ENCODE results near the gene SMIM12. TPM values are rescaled to one million over a fixed set of nuclear protein-coding genes. Genes with fewer than 3 reads are reported as not detected.

SMIM12 gene
- total RNA-seq, 6 experiments from 2014 or later, result 42.0 to 53.6 (median 45.6) TPM

DNA sequence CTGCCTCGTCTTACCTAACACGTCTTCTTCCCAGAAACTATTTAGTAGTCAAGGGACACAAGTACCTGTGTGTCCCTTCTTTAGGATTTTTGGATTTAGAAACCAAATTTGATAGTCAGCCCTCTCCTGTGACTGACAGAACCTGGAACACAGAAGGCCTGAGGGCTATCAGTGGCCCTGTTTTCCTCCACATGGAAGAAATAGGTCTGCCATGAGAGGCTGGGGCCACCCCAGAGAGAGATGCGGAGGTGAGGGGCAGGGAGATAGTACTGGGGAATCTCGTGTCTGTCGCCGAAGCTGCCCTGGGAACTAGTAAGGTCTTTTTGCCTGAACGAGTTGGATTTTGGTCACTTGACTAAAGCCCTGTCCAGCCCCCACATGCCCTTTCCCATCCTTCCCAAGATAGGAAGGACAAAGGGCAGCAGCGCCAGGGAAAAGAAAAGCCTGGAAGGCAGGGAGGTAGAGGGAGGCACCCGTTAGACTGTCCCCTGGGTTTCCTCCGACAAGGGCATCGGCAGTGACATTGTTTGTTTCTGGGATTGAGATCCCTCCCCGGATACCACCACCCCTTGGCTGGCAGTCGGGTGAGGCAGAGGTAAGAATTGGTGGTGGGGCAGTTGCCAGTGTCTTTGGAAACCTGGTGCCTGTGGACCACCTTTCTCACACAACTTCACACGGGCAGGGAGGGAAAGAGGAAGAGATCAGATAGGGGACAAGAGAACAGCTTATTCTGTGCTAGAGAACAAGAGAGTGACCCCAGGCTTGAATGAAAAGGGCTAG, 19.8 kb downstream of the SMIM12 start:
- Mint-ChIP-seq H3K4me3 (no peak overlapping the region), H3K4me1 (ENCODE audit: low read depth) (peaks cover 31% of the 10 kb centered on the region), H3K27ac (no peak overlapping the region), H3K36me3 (ENCODE audit: low read depth) (no peaks in the 10 kb centered on the region), H3K27me3 (ENCODE audit: insufficient read depth) (no peaks in the 10 kb centered on the region; the same call in 1 of the 2 replicates), H3K9me3 (no peaks in the 10 kb centered on the region)
- DNase-seq, result no peak
- TF ChIP-seq, protein P1, sequence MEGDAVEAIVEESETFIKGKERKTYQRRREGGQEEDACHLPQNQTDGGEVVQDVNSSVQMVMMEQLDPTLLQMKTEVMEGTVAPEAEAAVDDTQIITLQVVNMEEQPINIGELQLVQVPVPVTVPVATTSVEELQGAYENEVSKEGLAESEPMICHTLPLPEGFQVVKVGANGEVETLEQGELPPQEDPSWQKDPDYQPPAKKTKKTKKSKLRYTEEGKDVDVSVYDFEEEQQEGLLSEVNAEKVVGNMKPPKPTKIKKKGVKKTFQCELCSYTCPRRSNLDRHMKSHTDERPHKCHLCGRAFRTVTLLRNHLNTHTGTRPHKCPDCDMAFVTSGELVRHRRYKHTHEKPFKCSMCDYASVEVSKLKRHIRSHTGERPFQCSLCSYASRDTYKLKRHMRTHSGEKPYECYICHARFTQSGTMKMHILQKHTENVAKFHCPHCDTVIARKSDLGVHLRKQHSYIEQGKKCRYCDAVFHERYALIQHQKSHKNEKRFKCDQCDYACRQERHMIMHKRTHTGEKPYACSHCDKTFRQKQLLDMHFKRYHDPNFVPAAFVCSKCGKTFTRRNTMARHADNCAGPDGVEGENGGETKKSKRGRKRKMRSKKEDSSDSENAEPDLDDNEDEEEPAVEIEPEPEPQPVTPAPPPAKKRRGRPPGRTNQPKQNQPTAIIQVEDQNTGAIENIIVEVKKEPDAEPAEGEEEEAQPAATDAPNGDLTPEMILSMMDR (IDR thresholded peaks at IDR 0.05), result no peak

DNA sequence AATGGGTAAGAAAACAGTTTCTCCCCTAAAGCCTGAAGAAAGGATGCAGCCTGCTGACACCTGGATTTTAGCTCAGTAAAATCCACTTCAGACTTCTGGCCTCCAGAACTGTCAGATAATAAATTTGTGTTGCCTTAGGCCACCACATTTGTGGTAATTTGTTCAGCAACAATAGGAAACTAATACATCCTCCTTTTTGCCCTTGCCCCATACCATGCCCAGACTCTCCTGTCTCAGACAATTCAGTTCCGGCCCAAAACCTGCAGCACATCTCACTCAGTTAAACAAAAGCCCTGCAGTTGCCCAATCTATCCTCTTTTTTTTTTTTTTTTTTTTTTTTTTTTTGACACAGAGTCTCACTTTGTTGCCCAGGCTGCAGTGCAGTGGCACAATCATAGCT, 25.8 kb downstream of the SMIM12 start:
- Mint-ChIP-seq H3K4me3 (no peak overlapping the region), H3K36me3 (ENCODE audit: low read depth) (no peaks in the 10 kb centered on the region), H3K9me3 (no peaks in the 10 kb centered on the region), H3K27ac (no peak overlapping the region), H3K27me3 (ENCODE audit: insufficient read depth) (no peaks in the 10 kb centered on the region; the same call in 1 of the 2 replicates), H3K4me1 (ENCODE audit: low read depth) (peaks cover 10% of the 10 kb centered on the region)
- DNase-seq, result no peak
- TF ChIP-seq, protein P1 (IDR thresholded peaks at IDR 0.05), result no peak

DNA sequence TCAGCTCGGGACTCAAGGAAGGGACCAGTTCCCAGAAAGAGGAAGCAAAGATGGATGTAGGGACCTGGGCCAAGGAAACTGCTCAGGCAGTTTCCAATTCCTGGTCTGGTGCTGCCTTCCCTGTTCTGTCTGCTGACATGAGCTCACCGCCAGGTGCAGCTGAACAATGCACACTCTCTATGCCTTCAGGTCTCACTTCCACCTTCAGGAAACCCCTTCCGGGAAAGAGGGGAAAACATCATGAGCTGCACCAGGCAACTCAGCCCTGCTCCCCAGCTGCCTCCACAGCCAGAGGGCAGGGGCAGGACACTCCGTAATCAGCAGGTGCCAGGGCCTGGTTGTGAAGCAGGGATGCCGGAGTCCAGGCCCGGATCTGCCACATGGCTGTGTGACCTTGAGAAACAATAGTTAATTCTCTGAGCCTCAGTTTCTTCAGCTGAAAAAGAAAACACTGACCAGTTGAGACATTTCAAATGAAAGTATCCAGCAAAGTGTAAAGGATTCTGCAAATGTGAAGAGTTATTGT, 27.8 kb downstream of the SMIM12 start:
- H3K27ac Mint-ChIP-seq, result no peak overlapping the region
- TF ChIP-seq, protein P1 (IDR thresholded peaks at IDR 0.05), result no peak
- no peaks in the 10 kb centered on the region for H3K36me3 Mint-ChIP-seq (ENCODE audit: low read depth)
- H3K4me1 Mint-ChIP-seq (ENCODE audit: low read depth), result peaks cover 10% of the 10 kb centered on the region
- H3K27me3 Mint-ChIP-seq (ENCODE audit: insufficient read depth), result no peaks in the 10 kb centered on the region; the same call in 1 of the 2 replicates
- DNase-seq, result no peak
- H3K9me3 Mint-ChIP-seq, result no peaks in the 10 kb centered on the region
- H3K4me3 Mint-ChIP-seq, result no peak overlapping the region

DNA sequence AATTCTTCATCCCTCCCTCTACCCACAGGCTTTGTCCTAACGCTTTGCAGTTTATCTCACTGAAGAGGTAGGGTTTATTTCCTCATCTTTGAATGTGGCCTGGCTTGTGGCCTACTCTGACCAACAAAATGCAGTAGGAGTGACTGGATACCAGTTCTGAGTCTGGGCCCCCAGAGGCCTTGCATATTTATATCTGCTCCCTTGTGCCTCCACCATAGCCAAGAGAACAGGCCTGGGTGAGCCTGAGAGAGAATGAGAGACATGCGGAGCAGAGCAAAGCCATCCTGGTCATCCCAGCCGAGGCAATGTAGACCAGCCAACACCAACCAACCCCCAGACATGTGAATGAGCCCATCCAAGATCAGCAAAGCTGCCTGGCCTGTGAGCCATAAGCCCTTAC, 30.3 kb downstream of the SMIM12 start:
- no peaks in the 10 kb centered on the region for H3K4me1 Mint-ChIP-seq (ENCODE audit: low read depth)
- H3K36me3 Mint-ChIP-seq (ENCODE audit: low read depth), result no peaks in the 10 kb centered on the region
- no peak overlapping the region for H3K27ac Mint-ChIP-seq
- H3K4me3 Mint-ChIP-seq, result no peak overlapping the region
- TF ChIP-seq, protein P1 (IDR thresholded peaks at IDR 0.05), result no peak
- H3K9me3 Mint-ChIP-seq, result no peaks in the 10 kb centered on the region
- H3K27me3 Mint-ChIP-seq (ENCODE audit: insufficient read depth), result no peaks in the 10 kb centered on the region; the same call in 1 of the 2 replicates
- no peak for DNase-seq

DNA sequence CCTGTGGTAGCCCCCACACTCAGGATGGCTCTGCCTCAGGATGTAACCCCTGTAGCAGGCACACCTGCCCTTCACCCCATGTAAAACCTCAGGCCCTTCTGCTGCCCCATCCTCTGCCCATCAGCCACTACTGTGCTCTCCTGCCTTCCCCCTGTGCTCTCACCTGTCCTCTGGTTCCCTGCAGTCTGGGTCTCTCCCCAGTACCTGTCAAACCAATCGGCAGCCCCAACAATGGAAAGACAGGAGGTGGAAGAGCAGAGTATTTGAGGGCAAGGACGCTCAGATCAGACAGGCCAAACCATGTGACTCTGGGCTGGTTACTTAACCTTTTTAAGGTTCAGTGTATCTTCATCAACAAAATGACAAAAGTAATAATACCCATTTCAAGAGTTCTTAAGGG, 30.9 kb downstream of the SMIM12 start:
- H3K4me3 Mint-ChIP-seq, result no peak overlapping the region

More for the DNA sequence above, 30.9 kb downstream of the SMIM12 start:
- Mint-ChIP-seq H3K27ac (no peak overlapping the region), H3K4me1 (ENCODE audit: low read depth) (no peaks in the 10 kb centered on the region), H3K9me3 (no peaks in the 10 kb centered on the region), H3K36me3 (ENCODE audit: low read depth) (no peaks in the 10 kb centered on the region), H3K27me3 (ENCODE audit: insufficient read depth) (no peaks in the 10 kb centered on the region; the same call in 1 of the 2 replicates)
- TF ChIP-seq, protein P1 (IDR thresholded peaks at IDR 0.05), result no peak
- no peak for DNase-seq
